ENCODE measurements around the gene GSTO2.

GSTO2 gene

DNA sequence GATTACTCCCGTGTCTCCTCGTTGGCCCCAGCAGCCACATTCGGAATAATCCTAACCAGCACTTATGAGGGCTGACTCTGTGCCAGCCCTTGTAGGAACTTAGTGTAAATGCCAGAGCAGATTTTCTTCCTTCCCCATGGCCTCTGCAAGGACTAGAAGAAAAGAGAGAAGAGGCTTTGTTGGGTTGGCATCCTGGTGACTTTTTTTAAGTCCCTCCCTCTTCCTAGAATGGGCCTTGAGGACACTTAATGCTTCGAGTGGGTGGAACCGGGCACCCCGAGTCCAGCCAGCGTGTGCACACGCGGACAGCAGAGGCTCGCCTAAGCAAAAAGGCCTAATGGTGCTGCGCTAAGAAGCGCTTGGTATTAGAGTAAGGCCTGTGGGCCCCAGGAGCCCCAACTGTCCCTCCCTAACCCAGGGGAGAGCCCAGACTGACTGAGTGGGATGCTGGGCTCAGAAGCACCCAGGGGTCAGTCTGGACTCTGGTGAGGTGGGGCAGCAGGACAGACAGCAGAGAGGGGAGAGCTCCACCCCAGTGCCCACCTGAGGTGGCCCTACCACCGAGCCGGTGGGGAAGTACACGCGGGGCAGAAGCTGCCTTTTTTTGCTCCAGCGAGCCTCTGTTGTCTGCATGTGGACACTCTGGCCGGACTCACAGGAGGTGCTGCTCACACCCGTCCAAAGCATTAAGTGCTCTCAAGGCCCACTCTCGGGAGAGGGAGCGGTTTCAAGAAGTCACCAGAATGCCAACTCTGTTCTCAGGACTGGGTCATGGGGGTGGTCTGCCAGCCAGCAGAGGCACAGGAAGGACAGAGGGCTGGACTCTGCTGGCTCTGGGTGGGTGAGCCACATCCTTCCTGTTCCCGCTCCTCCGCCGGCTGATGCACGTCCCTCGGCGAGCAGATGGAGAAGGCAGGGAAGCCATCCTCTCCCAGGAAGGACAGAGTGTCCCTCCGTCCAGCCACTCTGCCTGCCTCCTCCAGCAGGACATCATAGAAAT lies 56.8 kb downstream of the GSTO2 start:
- H4K20me1 ChIP-seq (ENCODE audit: insufficient read depth, low read length) = no peaks in the 10 kb centered on the region
- no peaks in the 10 kb centered on the region for H3F3A ChIP-seq (ENCODE audit: insufficient read depth, low read length)
- H3K36me3 ChIP-seq (replicated peaks; ENCODE audit: insufficient read depth, low read length) = no peaks in the 10 kb centered on the region
- no peak overlapping the region for H2AFZ ChIP-seq (ENCODE audit: low read length)
- TF ChIP-seq EZH2 (optimal IDR thresholded peaks at IDR 0.05; ENCODE audit: low read depth, low read length) (no peak), EZH2phosphoT487 (IDR thresholded peaks at IDR 0.05; ENCODE audit: low read length) (no peak)
- TF ChIP-seq, protein P1, sequence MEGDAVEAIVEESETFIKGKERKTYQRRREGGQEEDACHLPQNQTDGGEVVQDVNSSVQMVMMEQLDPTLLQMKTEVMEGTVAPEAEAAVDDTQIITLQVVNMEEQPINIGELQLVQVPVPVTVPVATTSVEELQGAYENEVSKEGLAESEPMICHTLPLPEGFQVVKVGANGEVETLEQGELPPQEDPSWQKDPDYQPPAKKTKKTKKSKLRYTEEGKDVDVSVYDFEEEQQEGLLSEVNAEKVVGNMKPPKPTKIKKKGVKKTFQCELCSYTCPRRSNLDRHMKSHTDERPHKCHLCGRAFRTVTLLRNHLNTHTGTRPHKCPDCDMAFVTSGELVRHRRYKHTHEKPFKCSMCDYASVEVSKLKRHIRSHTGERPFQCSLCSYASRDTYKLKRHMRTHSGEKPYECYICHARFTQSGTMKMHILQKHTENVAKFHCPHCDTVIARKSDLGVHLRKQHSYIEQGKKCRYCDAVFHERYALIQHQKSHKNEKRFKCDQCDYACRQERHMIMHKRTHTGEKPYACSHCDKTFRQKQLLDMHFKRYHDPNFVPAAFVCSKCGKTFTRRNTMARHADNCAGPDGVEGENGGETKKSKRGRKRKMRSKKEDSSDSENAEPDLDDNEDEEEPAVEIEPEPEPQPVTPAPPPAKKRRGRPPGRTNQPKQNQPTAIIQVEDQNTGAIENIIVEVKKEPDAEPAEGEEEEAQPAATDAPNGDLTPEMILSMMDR (IDR thresholded peaks at IDR 0.05; ENCODE audit: low read length) = no peak
- peaks cover 7% of the 10 kb centered on the region; the same call in 1 of the 2 replicates for H3K4me1 ChIP-seq (ENCODE audit: low read length)
- H3K79me2 ChIP-seq (ENCODE audit: low read length) = peaks cover 86% of the 10 kb centered on the region
- DNase-seq = no peak
- H3K9me3 ChIP-seq (replicated peaks; ENCODE audit: insufficient read depth, low read length) = no peaks in the 10 kb centered on the region
- no peaks in the 10 kb centered on the region for H3K9me2 ChIP-seq (replicated peaks; ENCODE audit: insufficient read depth, low read length)
- no peak overlapping the region for H3K4me3 ChIP-seq (ENCODE audit: low read length)
- H3K4me2 ChIP-seq (ENCODE audit: low read depth, low read length) = no peak overlapping the region
- no peak overlapping the region for H3K27ac ChIP-seq (ENCODE audit: low read length)
- H3K9ac ChIP-seq (ENCODE audit: low read length) = no peak overlapping the region
- no peaks in the 10 kb centered on the region for H3K27me3 ChIP-seq (replicated peaks; ENCODE audit: insufficient read depth, low read length)

DNA sequence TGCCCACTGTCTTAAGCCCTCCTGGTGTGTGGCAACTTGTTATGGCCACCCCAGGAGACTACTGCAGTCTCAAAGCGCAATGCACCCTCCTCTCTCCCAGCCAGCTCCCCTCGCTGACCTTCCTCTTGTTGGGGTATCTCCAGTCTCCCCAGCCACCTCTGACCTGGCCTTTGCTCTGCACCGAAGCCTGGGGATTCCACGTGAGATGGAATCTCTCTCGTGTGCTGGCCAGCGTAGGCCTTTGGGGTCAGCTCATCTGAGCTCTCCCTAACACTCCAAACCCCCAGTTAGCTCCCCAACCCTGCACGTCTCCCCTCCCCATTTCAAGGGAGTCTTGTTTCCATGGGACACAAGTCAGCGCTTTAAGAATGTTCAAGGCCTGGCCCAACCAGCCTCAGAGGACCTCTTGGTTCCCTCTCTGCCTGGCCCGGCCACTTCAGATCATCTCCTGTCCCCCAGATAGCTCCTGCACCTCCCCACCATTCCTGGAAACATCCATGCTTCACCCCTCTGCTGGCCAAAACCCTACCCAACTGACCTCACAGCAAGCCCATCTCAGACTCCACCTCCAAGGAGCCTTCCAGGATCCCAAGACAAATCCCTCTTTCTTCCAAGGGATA lies 58.1 kb downstream of the GSTO2 start:
- TF ChIP-seq EZH2phosphoT487 (IDR thresholded peaks at IDR 0.05; ENCODE audit: low read length) (no peak), EZH2 (optimal IDR thresholded peaks at IDR 0.05; ENCODE audit: low read depth, low read length) (no peak)
- TF ChIP-seq, protein P1 (IDR thresholded peaks at IDR 0.05; ENCODE audit: low read length) = no peak
- no peak overlapping the region for H3K4me2 ChIP-seq (ENCODE audit: low read depth, low read length)
- peaks cover 7% of the 10 kb centered on the region; the same call in 1 of the 2 replicates for H3K4me1 ChIP-seq (ENCODE audit: low read length)
- H3K9me3 ChIP-seq (replicated peaks; ENCODE audit: insufficient read depth, low read length) = no peaks in the 10 kb centered on the region
- H3K27me3 ChIP-seq (replicated peaks; ENCODE audit: insufficient read depth, low read length) = no peaks in the 10 kb centered on the region
- H3K4me3 ChIP-seq (ENCODE audit: low read length) = no peak overlapping the region
- no peaks in the 10 kb centered on the region for H3F3A ChIP-seq (ENCODE audit: insufficient read depth, low read length)
- peaks cover 87% of the 10 kb centered on the region for H3K79me2 ChIP-seq (ENCODE audit: low read length)
- H3K27ac ChIP-seq (ENCODE audit: low read length) = no peak overlapping the region
- DNase-seq = no peak
- no peaks in the 10 kb centered on the region for H3K9me2 ChIP-seq (replicated peaks; ENCODE audit: insufficient read depth, low read length)
- H3K9ac ChIP-seq (ENCODE audit: low read length) = no peak overlapping the region
- no peak overlapping the region for H2AFZ ChIP-seq (ENCODE audit: low read length)
- H4K20me1 ChIP-seq (ENCODE audit: insufficient read depth, low read length) = no peaks in the 10 kb centered on the region
- H3K36me3 ChIP-seq (replicated peaks; ENCODE audit: insufficient read depth, low read length) = no peaks in the 10 kb centered on the region

DNA sequence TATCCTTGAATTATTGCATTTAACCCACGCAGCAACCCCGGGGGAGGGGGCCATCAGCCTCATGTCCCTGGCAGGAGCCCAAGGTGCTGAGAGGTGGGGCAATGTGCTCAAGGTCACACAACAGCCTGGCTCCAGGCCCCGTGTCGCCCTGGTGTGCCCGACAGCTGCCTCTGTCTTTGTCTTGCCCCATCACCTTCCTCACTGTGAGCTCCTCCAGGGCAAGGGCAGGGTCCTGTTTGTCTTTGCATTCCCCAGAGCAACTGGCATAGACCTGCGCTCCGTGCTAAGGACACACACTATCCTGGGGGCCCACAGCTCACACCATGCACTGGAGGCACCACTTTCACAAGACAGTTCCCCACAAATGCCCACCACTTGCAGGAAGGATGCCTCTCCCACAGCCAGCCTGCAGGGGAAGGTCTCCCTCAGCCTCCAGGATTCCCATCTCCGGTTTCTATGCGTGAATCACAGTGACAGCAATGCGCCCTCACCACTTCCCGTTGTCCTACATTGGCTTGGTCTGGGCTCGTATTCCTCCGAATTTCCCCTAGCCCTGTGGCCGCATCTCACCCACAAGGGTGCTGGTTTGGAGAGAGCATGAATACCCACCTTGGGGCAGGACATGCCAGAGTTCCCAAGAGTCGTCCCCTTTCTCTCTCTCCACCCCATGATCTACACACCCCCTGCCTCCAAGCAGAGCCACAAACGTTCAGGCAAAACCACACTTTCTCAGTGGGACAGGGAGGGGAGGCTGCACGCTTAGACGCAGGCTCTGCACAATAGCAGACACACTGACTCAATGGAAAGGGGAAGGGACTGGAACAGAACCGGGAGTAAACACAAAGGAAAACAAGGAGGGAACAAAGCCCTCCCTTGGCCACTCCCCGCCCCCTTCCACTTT lies 59.0 kb downstream of the GSTO2 start:
- H3K36me3 ChIP-seq (replicated peaks; ENCODE audit: insufficient read depth, low read length) = no peaks in the 10 kb centered on the region
- no peak overlapping the region for H3K4me3 ChIP-seq (ENCODE audit: low read length)
- H3K9me3 ChIP-seq (replicated peaks; ENCODE audit: insufficient read depth, low read length) = no peaks in the 10 kb centered on the region
- H3K79me2 ChIP-seq (ENCODE audit: low read length) = peaks cover 86% of the 10 kb centered on the region
- no peak for TF ChIP-seq EZH2phosphoT487 (IDR thresholded peaks at IDR 0.05; ENCODE audit: low read length)
- DNase-seq = no peak
- no peak overlapping the region for H3K9ac ChIP-seq (ENCODE audit: low read length)
- H3F3A ChIP-seq (ENCODE audit: insufficient read depth, low read length) = no peaks in the 10 kb centered on the region
- H4K20me1 ChIP-seq (ENCODE audit: insufficient read depth, low read length) = no peaks in the 10 kb centered on the region
- H2AFZ ChIP-seq (ENCODE audit: low read length) = no peak overlapping the region
- H3K27ac ChIP-seq (ENCODE audit: low read length) = no peak overlapping the region
- H3K9me2 ChIP-seq (replicated peaks; ENCODE audit: insufficient read depth, low read length) = no peaks in the 10 kb centered on the region
- H3K4me2 ChIP-seq (ENCODE audit: low read depth, low read length) = no peak overlapping the region
- H3K4me1 ChIP-seq (ENCODE audit: low read length) = no peaks in the 10 kb centered on the region
- H3K27me3 ChIP-seq (replicated peaks; ENCODE audit: insufficient read depth, low read length) = no peaks in the 10 kb centered on the region

Data from MM.1S (cell line).